Ramos (cell line): ENCODE measurements around the gene HOXB9.

Experiments
- in situ Hi-C: fragments of 300-500 bp; cut with MboI; formaldehyde crosslinking; loops from one replicate; pipeline ENCODE4 v1.14.3; 2022; ENCODE audit warnings: low sequenced_read_pairs; ENCODE audit not compliant: unreplicated experiment

Gene HOXB9

DNA sequence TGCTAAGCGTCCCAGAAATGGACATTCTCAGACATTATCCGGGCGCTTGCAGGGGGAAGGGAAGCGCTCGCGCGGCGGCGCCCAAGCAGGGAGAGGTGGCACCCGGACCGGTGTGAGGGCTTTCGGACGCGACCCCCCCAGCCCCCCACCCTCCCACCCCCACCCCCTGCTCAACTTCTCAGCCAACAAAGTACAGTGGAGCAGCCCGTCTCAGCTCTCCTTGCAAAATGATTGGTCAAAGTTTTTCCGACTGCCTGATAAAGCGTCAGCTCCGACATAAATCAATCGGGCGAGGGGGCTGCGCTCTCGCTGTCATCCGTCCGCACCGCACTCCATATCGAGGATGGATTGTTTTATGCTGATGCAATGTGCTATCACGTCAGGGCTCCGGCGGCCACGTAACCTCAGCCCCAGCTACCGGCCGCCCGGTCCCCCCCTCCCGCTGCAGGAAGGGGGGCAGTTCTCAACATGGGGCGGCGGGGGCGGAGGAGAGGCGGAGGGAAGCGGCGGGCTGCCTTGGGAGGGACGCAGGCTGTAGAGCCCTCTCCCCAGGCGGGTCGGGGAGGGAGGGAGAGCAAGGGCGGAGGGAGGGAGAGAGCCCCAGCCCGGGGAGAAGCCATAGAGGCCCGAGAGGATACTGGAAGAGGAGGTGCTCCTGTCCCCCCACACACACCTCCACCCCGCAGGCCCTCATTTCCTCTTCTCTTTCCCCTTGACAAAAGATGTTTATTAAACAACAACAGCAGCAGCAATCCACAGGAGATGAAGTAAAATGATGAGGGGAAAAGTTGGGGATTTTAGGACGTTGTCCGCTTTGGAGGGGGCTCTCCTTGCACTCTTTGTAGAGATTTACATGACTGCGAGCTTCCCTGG is at the start of gene HOXB9:
TSS of gene HOXB9 (minus strand) at position 114 of the 873 bp plus-strand sequence. CDS start at position 25, 89 bp downstream.
- in situ Hi-C loops = no loop called here

DNA sequence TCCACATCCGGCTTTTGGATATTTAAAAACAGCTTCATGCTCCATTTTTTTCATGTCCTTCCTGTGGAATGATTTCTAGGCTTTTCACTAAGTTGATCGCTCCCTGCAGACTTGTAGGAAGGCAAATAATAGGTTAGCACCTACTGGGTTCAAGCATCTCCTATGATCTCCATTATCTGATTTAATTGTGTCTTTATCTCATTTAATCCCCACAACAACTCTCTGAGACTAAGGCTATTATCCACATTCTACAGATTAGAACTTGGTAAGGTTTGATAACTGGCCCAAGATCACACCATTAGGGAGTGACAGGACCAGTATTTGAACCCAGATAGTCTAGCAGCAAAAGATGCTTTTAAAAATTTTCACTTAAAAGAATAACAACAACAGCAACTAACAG is 46.2 kb upstream of the HOXB9 start:
- in situ Hi-C loops = loop anchor here (10.0 kb wide), 1 partner anchor 122 kb away; no protein-coding TSS in a partner anchor

GRCh38 chr17:48671697-48672171 is 45.6 kb upstream of the HOXB9 start:
- in situ Hi-C loops = loop anchor here (10.0 kb wide), 1 partner anchor 123 kb away; no protein-coding TSS in a partner anchor

GRCh38 chr17:48663134-48663924 is 37.2 kb upstream of the HOXB9 start:
- in situ Hi-C loops = no loop called here

GRCh38 chr17:48655913-48656312 is 29.8 kb upstream of the HOXB9 start:
- in situ Hi-C loops = no loop called here

- in situ Hi-C loops = no loop called here
Observed at GRCh38 chr17:48649741-48650140, 23.6 kb upstream of the HOXB9 start.

DNA sequence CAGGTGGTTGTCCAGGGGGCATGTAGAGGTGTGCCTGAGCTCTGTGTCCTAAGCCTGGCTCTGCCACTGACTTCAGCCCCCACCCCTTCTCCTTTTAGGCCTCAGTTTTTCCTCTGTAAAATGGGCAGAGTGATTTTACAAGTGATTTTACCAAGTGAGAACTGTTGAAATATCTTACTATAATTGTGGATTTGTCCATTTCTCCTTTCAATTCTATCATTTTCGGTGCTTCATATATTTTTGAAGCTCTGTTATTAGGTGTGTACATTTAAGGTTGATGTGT is 21.7 kb upstream of the HOXB9 start:
- in situ Hi-C loops = no loop called here

GRCh38 chr17:48647103-48647962 is 21.2 kb upstream of the HOXB9 start:
- in situ Hi-C loops = no loop called here

- in situ Hi-C loops = no loop called here
Observed at GRCh38 chr17:48646183-48647102, 20.3 kb upstream of the HOXB9 start.

- in situ Hi-C loops = no loop called here
Observed at GRCh38 chr17:48645639-48646182, 19.6 kb upstream of the HOXB9 start.

DNA sequence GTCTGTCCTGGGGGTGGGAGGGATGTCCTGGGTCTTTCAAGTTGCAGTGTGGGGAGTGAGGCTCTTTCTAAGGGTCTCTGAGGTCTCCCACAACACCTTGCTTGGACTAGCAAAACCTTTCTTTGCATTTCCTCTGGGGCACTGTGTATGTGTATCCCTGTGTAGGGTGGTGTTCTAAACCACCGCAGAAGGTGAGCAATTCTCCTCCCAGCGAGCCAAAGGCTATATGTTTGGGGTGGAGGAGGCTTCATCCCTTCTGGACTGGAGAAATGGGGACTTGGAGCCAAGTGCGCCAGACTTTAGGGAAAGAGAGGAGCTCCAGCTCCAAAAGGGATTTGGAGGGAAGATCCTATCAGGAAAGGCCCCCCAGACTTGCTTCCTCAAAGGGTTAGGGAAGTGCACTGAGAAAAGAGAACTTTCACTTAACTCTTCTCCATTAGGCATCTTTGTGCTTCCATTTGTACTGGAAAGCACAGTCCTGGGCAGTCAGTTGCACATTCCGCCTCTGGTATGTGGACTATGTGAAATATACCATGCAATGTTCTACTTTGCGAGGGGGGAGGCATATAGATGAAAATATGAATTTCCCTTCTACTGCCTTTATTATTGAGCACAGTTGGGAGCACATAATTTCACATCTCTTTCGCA is 18.9 kb upstream of the HOXB9 start:
- in situ Hi-C loops = no loop called here

- in situ Hi-C loops = no loop called here
Observed at GRCh38 chr17:48644159-48644558, 18.0 kb upstream of the HOXB9 start.

GRCh38 chr17:48643697-48644012 is 17.5 kb upstream of the HOXB9 start:
- in situ Hi-C loops = no loop called here

DNA sequence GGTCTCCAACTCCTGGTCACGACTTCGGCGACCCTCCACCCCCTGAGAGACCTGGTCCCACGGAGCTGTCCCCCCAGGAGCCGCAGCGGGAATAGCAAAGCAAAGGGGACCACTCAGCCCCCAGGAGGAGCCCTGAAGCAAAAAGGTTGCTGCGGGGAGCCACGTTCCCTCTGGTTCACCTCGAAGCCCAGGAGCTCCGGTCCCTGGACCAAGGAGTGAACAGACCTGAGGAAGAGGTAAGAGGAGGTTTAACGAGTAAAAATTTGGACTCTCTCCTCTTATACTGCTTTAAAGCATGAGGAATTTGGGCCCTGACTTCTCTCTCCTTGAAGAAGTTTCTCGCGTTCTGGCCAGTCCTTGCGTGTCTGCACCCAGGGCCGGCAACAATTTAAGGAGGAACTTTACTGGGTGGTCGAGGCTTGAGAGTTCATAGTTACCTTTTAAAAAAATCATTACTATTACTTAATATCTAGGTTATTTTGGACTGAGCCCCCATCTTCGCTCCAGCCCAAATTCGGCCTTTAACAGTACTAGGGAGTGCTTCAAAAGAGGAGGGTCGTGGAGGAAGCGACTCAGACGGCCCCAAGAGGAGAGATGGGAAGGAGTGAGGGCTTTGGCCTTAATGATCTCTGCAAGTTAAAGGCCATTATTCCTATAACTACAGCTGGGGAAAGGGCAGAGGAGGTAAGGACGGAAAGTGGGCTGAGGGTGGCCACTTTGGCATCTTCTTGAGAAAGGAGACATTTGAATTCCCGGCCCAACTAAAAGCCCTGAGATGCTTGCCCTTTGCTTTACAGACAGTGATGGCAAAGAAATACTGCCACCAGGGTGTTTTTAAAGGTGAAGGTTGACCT is 16.9 kb upstream of the HOXB9 start:
- in situ Hi-C loops = no loop called here

DNA sequence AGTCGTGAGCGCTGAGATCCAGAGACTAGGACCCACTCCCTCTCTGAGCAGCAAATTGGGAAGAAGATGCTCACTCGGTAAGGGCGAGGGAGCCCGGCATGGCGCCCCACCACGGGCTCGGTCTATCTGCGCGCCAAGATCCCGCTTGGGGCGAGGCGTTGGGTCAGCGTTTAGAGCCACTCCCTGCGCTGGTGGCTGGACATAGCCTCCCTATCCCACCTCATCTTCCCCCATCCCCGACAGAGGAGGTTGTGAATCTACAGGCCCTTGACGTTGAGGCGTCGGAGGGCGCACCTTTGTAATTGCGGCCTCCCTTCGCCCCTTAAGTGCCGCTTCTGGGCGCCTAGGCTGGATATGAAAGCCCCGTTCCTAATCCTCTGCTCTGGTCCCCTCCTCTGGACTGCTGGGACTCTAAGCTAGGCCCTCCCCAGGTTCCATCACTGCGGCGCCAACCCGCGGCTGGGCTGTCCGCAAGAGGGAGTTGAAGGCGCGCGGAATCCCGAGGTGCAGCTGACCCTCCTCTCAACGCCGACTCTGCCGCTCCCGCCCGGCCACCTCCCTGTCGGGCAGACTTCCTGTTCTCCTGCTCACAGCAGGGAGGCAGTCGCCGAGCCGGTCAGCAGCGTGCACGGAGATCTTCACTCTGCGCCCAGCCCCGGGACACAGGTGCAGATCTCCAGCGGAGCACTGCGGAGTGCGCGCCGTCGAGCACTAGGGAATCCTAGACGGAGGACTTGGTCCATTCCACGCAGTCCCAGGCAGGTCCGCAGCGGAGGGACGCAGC is 16.1 kb upstream of the HOXB9 start:
- in situ Hi-C loops = no loop called here

GRCh38 chr17:48641541-48642058 is 15.4 kb upstream of the HOXB9 start:
- in situ Hi-C loops = no loop called here

DNA sequence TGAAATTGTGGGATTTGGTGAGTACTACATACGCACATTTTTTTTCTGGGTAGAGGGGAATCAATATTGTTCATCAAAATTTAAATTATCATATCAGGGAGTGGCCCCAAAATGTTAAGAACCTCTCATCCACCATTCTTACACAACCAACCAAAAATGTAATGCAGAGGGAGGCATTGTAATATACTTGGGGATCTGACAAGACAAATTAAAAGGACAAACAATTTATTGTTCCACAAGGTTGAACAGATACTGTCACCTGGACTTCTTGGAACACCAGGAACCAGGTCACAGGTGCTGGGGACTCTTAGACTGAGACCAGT is 14.7 kb upstream of the HOXB9 start:
- in situ Hi-C loops = no loop called here
